HepG2 (cell line): Measurements from ENCODE around the gene CNKSR3. TPM values are rescaled to one million over a fixed set of nuclear protein-coding genes. Genes with fewer than 3 reads are reported as not detected.
"Not testable (repeated sequence)": the region's sequence is repeated elsewhere in the genome, so short reads cannot be mapped to it uniquely, and the experiment has no call there.

Experiments
- ATAC-seq: fragments of 200-7000 bp; cut with Tn5 transposase; 3 replicates; pipeline ENCODE4 v1.9.1; 2020; ENCODE audit warnings: mild to moderate bottlenecking, moderate library complexity
- BruUV-seq: library from RNA; stranded (reverse); fragments of 400-500 nt; replicated peaks from 2 replicates; lab custom pipeline; 2021; lab: Mats Ljungman, UMichigan
- CTCF ChIA-PET: fragments of 300-600 bp; formaldehyde crosslinking; extraction: SDS; loops from one replicate; lab custom pipeline; 2021; ENCODE audit warnings: low total read pairs, inconsistent platforms, low intra/inter-chr PET ratio; lab: Yijun Ruan, JAX
- POLR2A ChIA-PET: fragments of 350-600 bp; sonication (Branson Sonifier 250); formaldehyde crosslinking; loops from one replicate; lab custom pipeline; 2020; ENCODE audit warnings: antibody characterized with exemption, inconsistent platforms; lab: Yijun Ruan, JAX
- DNase-seq: peaks from one replicate; pipeline ENCODE4 v3.0.0-alpha.2; 2015; ENCODE audit warnings: low spot score
- FAIRE-seq: peaks from 3 replicates; lab custom pipeline; 2011; peaks lifted over from hg19 to GRCh38; lab: Jason Lieb, UNC
- H2AFZ ChIP-seq: one replicate; pipeline ENCODE4 v1.6.1; 2011; ENCODE audit warnings: low read length, inconsistent platforms
- H3K27ac ChIP-seq: fragments of 300-600 bp; 3 replicates; pipeline ENCODE4 v1.8.0; 2011; ENCODE audit warnings: mixed run types, mild to moderate bottlenecking, mixed read lengths, low read length, inconsistent platforms; ENCODE audit not compliant: insufficient read depth; ENCODE audit errors: extremely low read length
- H3K27me3 ChIP-seq, 2 experiments: fragments of 200-600 bp in 1 of 2; 2 replicates in 1 of 2; 3 replicates in 1 of 2; pipeline versions ENCODE4 v1.6.0 to v1.8.0; 2011; ENCODE audit warnings: low read length in 2 of 2, mild to moderate bottlenecking in 2 of 2, moderate library complexity in 2 of 2, inconsistent platforms in 1 of 2; ENCODE audit not compliant: insufficient read depth in 2 of 2, control insufficient read depth in 1 of 2
- H3K36me3 ChIP-seq, 2 experiments: fragments of 200-600 bp in 1 of 2; replicated peaks in 1 of 2; 2 replicates in 1 of 2; 3 replicates in 1 of 2; pipeline versions ENCODE4 v1.5.1 to v1.8.0; 2011; ENCODE audit warnings: low read length in 2 of 2, inconsistent platforms in 1 of 2; ENCODE audit not compliant: insufficient read depth in 2 of 2, control insufficient read depth in 1 of 2
- H3K4me1 ChIP-seq: 2 replicates; pipeline ENCODE4 v1.5.1; 2012; ENCODE audit warnings: low read length, inconsistent platforms; ENCODE audit not compliant: insufficient read depth
- H3K4me2 ChIP-seq: 2 replicates; pipeline ENCODE4 v1.6.0; 2011; ENCODE audit warnings: low read depth, low read length, inconsistent platforms
- H3K4me3 ChIP-seq, 3 experiments: fragments of 200-600 bp in 1 of 3; sonication (generic), shearing (Covaris generic) in 1 of 3; replicated peaks in 1 of 3; 2 replicates each; pipeline ENCODE4 v1.5.1; 2011 to 2016; ENCODE audit warnings: low read length in 3 of 3, inconsistent platforms in 2 of 3, low read depth in 2 of 3, mild to moderate bottlenecking in 2 of 3, control low read depth in 1 of 3, mixed read lengths in 1 of 3; ENCODE audit not compliant: insufficient read depth in 1 of 3
- H3K79me2 ChIP-seq: one replicate; pipeline ENCODE4 v1.6.1; 2011; ENCODE audit warnings: low read length, inconsistent platforms; ENCODE audit not compliant: insufficient read depth
- H3K9ac ChIP-seq: 2 replicates; pipeline ENCODE4 v1.6.0; 2011; ENCODE audit warnings: mild to moderate bottlenecking, low read depth, low read length, inconsistent platforms; ENCODE audit not compliant: insufficient read depth
- H3K9me3 ChIP-seq: 2 replicates; pipeline ENCODE4 v1.5.1; 2012; ENCODE audit warnings: mild to moderate bottlenecking, low read length
- H4K20me1 ChIP-seq: 2 replicates; pipeline ENCODE4 v1.6.0; 2011; ENCODE audit warnings: inconsistent platforms, mild to moderate bottlenecking, low read length, moderate library complexity; ENCODE audit not compliant: insufficient read depth
- EEA1 ChIP-seq: sonication (generic); formaldehyde crosslinking; IDR thresholded peaks from 2 replicates; pipeline ENCODE4 v1.5.1; 2020; ENCODE audit warnings: mild to moderate bottlenecking, missing genetic modification reagents, borderline replicate concordance
- KDM3A ChIP-seq: IDR thresholded peaks from 2 replicates; pipeline ENCODE4 v1.6.1; 2018; ENCODE audit warnings: low read depth, missing compliant biosample characterization
- WGBS: methylation state at CpG from one replicate; pipeline ENCODE4 v1.1.6; 2017; ENCODE audit warnings: low lambda C conversion rate; 5-methylcytosine and 5-hydroxymethylcytosine counted together
- in situ Hi-C: cut with HindIII; loops from 2 replicates; pipeline ENCODE4 v1.10.0; 2017; ENCODE audit warnings: low pct_unique_long_range_greater_than_20kb; ENCODE audit not compliant: extremely low pct_ligation_motif_present
- intact Hi-C: fragments of 100-400 bp; cut with micrococcal nuclease; formaldehyde crosslinking; loops from one replicate; pipeline ENCODE4 v1.10.0; 2022; ENCODE audit not compliant: unreplicated experiment
- polyA plus RNA-seq, 8 experiments: library from polyadenylated mRNA; depleted of rRNA in 3 of 8; stranded (reverse) in 7 of 8; unstranded in 1 of 8; fragments of >200 nt; fragmentation: Illumina TruSeq in 4 of 8; extraction: Trizol in 4 of 8; gene quantifications; 2 replicates each; pipeline versions ENCODE4 v1.2.1 to v1.2.3, GENCODE V29; 2011 to 2016; ENCODE audit warnings: low read depth in 4 of 8, missing spikeins in 1 of 8, mixed read lengths in 1 of 8; ENCODE audit not compliant: insufficient read depth in 1 of 8
- total RNA-seq, 5 experiments: library from RNA; depleted of rRNA; stranded (reverse); fragments of >200 nt; fragmentation: Illumina TruSeq; extraction: Trizol; gene quantifications; 2 replicates each; pipeline ENCODE4 v1.2.3, GENCODE V29; 2016; ENCODE audit warnings: low read depth in 1 of 5

Gene CNKSR3
- total and polyA plus RNA-seq, 2 of the 13 experiments (the other 11 are each of a cell fraction or from before 2014, with no cell fraction given): 9.2 to 38.6 TPM

- H3K9ac ChIP-seq, H3K9me3 ChIP-seq, CTCF ChIA-PET, H3K36me3 ChIP-seq, DNase-seq, H3K27ac ChIP-seq, H3K79me2 ChIP-seq, BruUV-seq, FAIRE-seq, H2AFZ ChIP-seq, intact Hi-C loops, H3K4me2 ChIP-seq, H3K4me3 ChIP-seq, H3K27me3 ChIP-seq, POLR2A ChIA-PET, H4K20me1 ChIP-seq, ATAC-seq: not testable (repeated sequence)
- in situ Hi-C loops: loop anchor here (25.0 kb wide), 1 partner anchor 353 kb away; no protein-coding TSS in a partner anchor
- H3K4me1 ChIP-seq: peaks cover 17% of the 10 kb centered on the region
- WGBS: 75% methylated on average over 3 of the region's 3 CpGs
These were observed 4.6 kb upstream of the CNKSR3 start for GRCh38 chr6:154515076-154515475.

GRCh38 chr6:154514481-154514880 lies 4.0 kb upstream of the CNKSR3 start:
- no TSS peak for BruUV-seq
- intact Hi-C loops (loop anchor here (5.0 kb wide), 1 partner anchor 218 kb away; the partner anchor contains the start of gene SCAF8), in situ Hi-C loops (loop anchor here (25.0 kb wide), 1 partner anchor 352 kb away; no protein-coding TSS in a partner anchor)
- Histone ChIP-seq H3K4me3 (no peak overlapping the region), H3K9me3 (no peaks in the 10 kb centered on the region), H3K36me3 (no peaks in the 10 kb centered on the region), H3K4me2 (no peak overlapping the region), H2AFZ (no peak overlapping the region), H4K20me1 (no peaks in the 10 kb centered on the region), H3K27me3 (no peaks in the 10 kb centered on the region; a peak in 1 of 5 replicates), H3K9ac (no peak overlapping the region), H3K4me1 (peaks cover 11% of the 10 kb centered on the region), H3K79me2 (peaks cover 8% of the 10 kb centered on the region), H3K27ac (no peak overlapping the region)
- POLR2A ChIA-PET: no interaction called here
- ATAC-seq: no peak
- no peak for FAIRE-seq
- TF ChIP-seq KDM3A (CRISPR knock-in tag) (no peak), EEA1 (CRISPR knock-in tag) (no peak)
- CTCF ChIA-PET: no interaction called here
- WGBS: 82% methylated on average over 3 of the region's 3 CpGs
- no peak for DNase-seq
